Subcutaneous adipose tissue (tissue), 4 donors: ENCODE data around the gene PRR5L. TPM values are rescaled to one million over a fixed set of nuclear protein-coding genes. Genes with fewer than 3 reads are reported as not detected.

ENCODE experiments used
- total RNA-seq, 4 donors: library from RNA; depleted of rRNA; stranded (reverse); fragments of >200 nt; gene quantifications; one replicate each; pipeline ENCODE4 v1.1.0, GENCODE V29; 2016
- TF ChIP-seq, protein P1 (sequence below): fragments of 450-650 bp; IDR thresholded peaks from one replicate; pipeline ENCODE4 v1.5.1; 2016; ENCODE audit warnings: low read depth, mild to moderate bottlenecking, control low read depth, antibody characterized with exemption, moderate library complexity

The PRR5L gene
- total RNA-seq, 4 donors from 2014 or later: 10.6 to 24.8 (median 12.9) TPM

DNA sequence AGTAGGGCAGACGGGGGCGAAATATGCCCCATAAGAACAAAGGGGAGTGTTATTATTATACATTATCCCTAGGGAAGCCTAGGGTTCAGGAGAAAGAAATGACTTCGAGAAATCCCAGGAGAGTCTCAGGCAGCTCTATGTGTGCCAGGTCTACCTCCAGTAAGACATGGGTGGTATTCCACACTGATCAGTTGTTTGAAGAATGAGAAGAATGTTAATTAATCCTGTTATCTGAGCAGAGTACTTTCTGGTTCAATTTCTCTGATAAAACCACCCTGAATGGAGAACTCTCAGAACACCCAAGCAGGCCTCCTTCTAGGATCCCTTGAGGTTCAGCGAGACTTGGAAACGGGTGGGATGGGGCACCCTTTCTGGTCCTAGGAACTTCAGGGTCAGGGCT lies 46.2 kb downstream of the PRR5L start:
- TF ChIP-seq, protein P1, sequence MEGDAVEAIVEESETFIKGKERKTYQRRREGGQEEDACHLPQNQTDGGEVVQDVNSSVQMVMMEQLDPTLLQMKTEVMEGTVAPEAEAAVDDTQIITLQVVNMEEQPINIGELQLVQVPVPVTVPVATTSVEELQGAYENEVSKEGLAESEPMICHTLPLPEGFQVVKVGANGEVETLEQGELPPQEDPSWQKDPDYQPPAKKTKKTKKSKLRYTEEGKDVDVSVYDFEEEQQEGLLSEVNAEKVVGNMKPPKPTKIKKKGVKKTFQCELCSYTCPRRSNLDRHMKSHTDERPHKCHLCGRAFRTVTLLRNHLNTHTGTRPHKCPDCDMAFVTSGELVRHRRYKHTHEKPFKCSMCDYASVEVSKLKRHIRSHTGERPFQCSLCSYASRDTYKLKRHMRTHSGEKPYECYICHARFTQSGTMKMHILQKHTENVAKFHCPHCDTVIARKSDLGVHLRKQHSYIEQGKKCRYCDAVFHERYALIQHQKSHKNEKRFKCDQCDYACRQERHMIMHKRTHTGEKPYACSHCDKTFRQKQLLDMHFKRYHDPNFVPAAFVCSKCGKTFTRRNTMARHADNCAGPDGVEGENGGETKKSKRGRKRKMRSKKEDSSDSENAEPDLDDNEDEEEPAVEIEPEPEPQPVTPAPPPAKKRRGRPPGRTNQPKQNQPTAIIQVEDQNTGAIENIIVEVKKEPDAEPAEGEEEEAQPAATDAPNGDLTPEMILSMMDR: no peak

DNA sequence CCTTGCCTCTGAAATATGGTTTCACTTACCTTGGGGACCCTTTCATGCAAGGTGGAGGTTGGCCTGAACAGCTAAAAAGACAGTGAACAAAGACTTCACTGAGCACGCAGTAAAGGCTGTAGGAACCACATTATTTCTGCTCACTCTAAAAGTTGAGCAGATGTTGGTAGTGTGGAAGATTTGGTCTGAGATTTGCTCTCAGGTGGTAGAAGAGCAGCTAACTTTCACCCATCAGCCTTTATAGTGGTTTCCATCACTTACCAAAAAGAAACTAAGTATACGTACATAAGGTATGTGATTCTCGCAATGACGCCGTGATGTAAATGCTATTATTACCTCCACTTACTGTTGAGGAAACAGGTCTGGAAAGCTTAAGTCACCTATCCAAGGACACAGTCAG lies 47.3 kb downstream of the PRR5L start:
- TF ChIP-seq, protein P1: no peak

DNA sequence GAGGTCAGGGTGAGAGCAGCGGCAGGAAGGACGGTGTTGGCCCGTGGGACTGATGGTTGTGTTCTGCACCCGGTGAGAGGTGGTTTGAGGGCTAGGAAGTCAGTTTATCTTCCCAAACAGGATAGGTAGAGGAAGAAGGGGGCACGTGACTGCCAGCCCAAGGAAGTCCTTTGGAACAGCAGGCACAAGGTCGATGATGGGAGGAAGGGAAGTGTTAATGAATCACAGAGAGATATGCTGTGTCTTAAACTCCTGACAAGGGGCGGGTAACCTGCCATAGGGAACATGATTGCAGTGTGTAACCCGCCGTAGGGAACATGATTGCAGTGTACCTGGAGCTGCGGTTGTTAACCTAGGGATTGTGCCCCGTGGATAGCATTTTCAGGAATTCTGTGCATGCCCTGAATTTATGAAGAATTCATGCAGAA lies 49.0 kb downstream of the PRR5L start:
- TF ChIP-seq, protein P1: no peak

DNA sequence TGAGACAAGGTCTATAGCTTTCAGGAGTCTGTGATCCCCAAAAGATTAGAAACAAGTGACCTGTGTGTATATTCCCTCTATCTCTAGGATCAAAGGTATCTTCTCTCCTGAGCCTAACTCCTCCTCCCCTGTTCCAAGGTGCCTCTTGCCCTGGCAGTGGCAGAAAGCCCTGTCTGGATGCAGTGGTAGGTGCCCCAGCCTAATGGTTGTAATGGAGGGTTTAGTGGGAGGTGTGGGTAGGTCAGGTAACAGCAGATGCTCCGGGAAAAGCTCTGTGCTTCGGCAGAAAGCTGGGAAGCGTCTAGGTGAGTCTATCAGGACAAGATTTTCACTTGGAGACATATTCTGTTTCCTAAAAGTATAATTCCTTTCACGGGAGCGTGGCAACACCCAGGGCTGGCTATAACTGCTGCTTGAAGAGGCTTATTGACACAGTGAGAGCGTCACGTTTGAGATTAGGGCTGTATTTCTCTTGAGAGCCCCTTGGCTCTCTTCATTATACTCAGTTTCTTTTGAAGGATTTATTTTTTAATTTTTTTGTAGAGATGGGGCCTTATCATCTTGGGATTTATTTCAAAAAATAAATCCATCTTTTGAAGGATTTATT lies 49.5 kb downstream of the PRR5L start:
- TF ChIP-seq, protein P1: no peak

DNA sequence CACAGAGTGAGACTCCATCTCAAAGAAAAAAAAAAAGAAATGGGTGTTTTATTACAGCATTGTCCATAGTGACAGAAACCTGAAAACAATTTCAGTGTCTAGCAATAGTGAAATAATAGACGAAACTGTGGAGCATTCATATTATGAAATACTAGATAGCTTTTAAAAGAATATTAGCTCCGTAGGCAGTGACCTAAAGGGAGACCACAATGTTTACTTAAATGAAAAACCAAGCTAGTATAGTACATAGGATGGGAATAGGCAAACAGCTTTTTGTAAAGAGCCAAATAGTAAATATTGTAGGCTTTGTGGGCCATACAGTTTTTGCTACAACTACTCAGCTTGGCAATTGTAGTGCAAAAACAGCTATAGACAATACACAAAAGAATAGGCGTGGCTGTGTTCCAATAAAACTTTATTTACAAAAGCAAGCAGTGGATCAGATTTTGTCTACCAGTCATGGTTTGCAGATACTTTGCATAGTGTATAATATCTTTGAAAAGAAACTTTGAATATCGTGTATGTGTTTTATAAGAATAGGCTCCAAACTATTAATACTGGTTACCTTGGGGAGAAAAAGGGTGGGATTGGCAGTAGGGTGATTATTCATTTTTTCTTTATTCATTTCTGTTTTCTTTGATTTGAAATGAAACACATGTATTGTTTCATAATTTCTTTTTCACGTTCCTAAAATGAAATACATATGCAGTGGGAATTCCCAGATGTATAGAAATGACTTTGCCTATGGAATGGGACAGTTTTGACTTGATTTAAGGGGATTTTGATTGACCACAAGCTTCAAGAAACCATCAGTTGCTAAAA lies 50.7 kb downstream of the PRR5L start:
- TF ChIP-seq, protein P1: no peak

DNA sequence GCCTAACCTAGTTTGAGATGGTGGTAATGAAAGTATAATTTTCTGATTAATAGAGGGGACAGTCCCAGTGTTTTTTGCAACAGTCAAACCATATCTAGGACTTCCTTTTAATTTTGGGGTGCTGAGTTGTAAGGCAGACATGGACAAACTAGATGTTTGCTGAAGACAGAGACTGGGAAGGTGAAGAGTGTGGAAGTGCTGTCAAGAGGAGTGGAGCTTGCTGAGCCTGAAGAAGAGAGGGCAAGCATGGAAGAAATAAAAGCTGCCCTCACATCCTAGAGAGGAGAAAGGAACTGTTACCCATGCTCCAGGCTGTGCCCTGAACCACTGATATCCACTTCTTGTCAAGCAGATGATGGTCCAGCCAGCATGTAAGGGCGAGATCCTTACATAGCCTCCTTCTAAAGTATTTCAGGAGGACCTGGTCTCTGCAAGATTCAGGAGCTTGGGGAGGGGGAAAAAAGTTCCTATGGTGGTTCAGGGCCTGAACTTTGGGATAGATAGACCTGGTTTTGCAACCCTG lies 51.4 kb downstream of the PRR5L start:
- TF ChIP-seq, protein P1: no peak
